Measurements from ENCODE around the gene TPSB2. TPM values are rescaled to one million over a fixed set of nuclear protein-coding genes. Genes with fewer than 3 reads are reported as not detected.

Gene TPSB2
- total and polyA plus RNA-seq, 4 donors: 0.46 to 154 (median 52.2) TPM

DNA sequence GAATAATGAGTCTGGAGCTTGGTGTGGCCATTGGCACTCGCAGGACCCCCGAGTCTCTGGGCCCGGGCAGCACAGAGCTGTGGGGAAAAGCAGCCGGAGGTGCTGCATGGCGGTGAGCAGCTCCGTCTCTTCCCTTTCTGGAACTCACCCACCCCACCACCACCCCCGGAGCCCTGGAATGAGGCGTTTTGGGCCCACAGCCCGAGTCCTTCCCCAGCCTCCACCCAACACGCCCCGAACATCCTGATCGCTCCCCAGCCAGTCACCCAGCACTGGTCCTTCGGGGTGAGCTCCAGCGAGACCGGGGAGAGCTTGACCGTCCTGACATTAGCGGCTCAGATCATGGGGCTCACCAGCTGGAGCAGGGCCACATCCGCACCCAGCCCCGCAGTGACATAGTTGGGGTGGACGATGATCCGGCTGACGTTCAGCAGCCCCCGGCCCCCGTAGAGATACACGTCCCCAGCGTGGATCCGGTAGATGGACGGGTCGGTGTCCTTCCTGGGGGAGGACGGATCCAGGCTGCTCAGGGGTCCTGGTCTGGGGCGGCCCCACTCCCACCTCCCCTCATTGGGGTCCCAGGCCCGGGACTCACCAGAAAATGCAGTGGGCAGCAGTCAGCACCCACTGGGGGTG, 32.3 kb upstream of the TPSB2 start:
- Histone ChIP-seq H3K4me1 (ENCODE audit: control insufficient read depth in 5 of 5, insufficient read depth in 5 of 5, low read length in 5 of 5) (peaks cover 0 to 7% (median 0%) of the 10 kb centered on the region in 5 donors), H3K36me3 (ENCODE audit: control insufficient read depth in 4 of 4, insufficient read depth in 4 of 4, low read length in 4 of 4) (no peaks in the 10 kb centered on the region), H3K9ac (ENCODE audit: insufficient read depth in 1 of 2, low read length in 2 of 2) (no peak overlapping the region), H3K9me3 (ENCODE audit: control insufficient read depth in 4 of 4, insufficient read depth in 3 of 4, low read length in 3 of 4) (peaks cover 0 to 15% (median 0%) of the 10 kb centered on the region in 4 donors), H3K27me3 (ENCODE audit: control insufficient read depth in 3 of 3, insufficient read depth in 3 of 3, low read length in 2 of 3) (peaks cover 6 to 40% (median 17%) of the 10 kb centered on the region in 3 donors), H3K4me3 (no peak overlapping the region), H3K27ac (ENCODE audit: low read depth in 1 of 2, low read length in 1 of 2) (no peak overlapping the region)
- no peak for DNase-seq
- 85 to 87% methylated on average over 32 of the region's 32 CpGs for WGBS, 2 donors
- ATAC-seq (ENCODE audit: insufficient read depth, low FRiP score): no peak
- TF ChIP-seq, protein P1, sequence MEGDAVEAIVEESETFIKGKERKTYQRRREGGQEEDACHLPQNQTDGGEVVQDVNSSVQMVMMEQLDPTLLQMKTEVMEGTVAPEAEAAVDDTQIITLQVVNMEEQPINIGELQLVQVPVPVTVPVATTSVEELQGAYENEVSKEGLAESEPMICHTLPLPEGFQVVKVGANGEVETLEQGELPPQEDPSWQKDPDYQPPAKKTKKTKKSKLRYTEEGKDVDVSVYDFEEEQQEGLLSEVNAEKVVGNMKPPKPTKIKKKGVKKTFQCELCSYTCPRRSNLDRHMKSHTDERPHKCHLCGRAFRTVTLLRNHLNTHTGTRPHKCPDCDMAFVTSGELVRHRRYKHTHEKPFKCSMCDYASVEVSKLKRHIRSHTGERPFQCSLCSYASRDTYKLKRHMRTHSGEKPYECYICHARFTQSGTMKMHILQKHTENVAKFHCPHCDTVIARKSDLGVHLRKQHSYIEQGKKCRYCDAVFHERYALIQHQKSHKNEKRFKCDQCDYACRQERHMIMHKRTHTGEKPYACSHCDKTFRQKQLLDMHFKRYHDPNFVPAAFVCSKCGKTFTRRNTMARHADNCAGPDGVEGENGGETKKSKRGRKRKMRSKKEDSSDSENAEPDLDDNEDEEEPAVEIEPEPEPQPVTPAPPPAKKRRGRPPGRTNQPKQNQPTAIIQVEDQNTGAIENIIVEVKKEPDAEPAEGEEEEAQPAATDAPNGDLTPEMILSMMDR (IDR thresholded peaks at IDR 0.05; ENCODE audit: control extremely low read depth, extremely low read depth): no peak

DNA sequence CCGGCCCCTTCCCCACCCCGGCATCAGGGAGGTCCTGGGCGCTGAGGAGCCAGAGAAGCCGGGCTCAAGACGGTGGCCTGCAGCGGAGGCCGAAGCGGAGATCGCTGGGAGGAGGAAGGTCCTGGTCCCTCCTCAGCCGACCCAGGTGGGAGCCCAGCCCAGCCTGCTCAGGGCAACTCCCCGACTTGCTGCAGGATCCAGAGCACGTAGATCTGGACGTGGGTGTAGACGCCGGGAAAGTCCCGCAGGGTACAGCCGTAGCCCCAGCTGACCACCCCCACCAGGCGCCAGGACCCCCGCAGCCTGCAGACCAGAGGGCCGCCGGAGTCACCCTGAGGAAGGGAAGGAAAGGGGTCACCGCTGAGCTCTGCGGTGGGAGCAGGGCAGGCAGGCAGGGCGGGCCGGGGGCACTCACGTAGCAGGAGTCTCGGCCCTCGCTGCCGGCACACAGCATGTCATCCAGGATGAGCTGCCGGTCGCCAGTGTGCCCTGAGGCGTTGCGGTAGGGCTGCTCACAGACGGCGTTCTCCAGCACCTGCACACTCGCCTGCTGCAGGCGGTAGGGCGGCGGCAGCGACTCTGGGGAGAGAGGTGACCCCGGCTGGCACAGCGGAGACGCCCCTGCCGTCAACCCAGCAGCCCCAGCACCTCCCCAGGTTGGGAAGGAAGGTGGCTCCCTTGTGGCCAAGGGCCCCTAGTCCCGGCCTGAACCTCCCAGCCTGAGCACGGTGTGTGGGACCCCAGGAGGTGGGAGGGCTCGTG, 31.3 kb upstream of the TPSB2 start:
- ATAC-seq (ENCODE audit: insufficient read depth, low FRiP score) (no peak), DNase-seq (no peak)
- peaks cover 0 to 7% (median 0%) of the 10 kb centered on the region in 5 donors for H3K4me1 ChIP-seq (ENCODE audit: control insufficient read depth in 5 of 5, insufficient read depth in 5 of 5, low read length in 5 of 5)
- H3K4me3 ChIP-seq: no peak overlapping the region
- WGBS, 2 donors: 11 to 16% methylated on average over 44 to 47 of the region's 47 CpGs
- no peak overlapping the region for H3K9ac ChIP-seq (ENCODE audit: insufficient read depth in 1 of 2, low read length in 2 of 2)
- peaks cover 0 to 11% (median 0%) of the 10 kb centered on the region in 4 donors for H3K9me3 ChIP-seq (ENCODE audit: control insufficient read depth in 4 of 4, insufficient read depth in 3 of 4, low read length in 3 of 4)
- H3K27me3 ChIP-seq (ENCODE audit: control insufficient read depth in 3 of 3, insufficient read depth in 3 of 3, low read length in 2 of 3): peaks cover 6 to 40% (median 17%) of the 10 kb centered on the region in 3 donors
- no peaks in the 10 kb centered on the region for H3K36me3 ChIP-seq (ENCODE audit: control insufficient read depth in 4 of 4, insufficient read depth in 4 of 4, low read length in 4 of 4)
- no peak overlapping the region for H3K27ac ChIP-seq (ENCODE audit: low read depth in 1 of 2, low read length in 1 of 2)
- TF ChIP-seq, protein P1 (IDR thresholded peaks at IDR 0.05; ENCODE audit: control extremely low read depth, extremely low read depth): no peak

DNA sequence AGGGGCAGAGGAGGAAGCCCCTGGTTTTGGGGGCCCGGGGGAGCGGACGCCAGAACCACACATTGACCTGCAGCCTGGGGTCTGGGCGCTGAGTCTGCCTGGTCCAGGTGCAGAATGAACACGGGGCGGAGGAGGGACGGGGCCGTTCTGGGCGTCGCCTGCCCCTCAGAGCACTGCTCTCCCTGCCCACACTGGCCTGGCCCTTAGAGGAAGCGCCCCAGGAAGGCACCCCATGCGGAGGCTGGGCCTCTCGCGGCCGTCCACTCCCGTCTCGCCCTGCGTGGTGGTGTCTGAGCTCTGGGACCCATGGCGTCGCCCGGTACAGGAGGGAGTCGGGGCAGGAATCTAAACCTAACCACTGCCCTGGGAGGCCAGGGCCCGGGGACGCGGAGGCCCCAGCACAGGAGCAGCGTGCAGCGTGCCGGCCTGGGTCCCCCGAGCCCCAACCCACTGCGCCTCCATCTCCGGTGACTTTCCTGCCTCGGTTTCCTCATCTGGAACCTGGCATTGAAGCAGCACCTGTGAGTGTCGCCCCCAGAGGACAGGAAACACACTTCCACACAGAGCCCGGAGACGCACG, 30.2 kb upstream of the TPSB2 start:
- no peaks in the 10 kb centered on the region for H3K36me3 ChIP-seq (ENCODE audit: control insufficient read depth in 4 of 4, insufficient read depth in 4 of 4, low read length in 4 of 4)
- no peak for ATAC-seq (ENCODE audit: insufficient read depth, low FRiP score)

More for the DNA sequence above, 30.2 kb upstream of the TPSB2 start:
- no peak for DNase-seq
- TF ChIP-seq, protein P1 (IDR thresholded peaks at IDR 0.05; ENCODE audit: control extremely low read depth, extremely low read depth): no peak
- Histone ChIP-seq H3K27me3 (ENCODE audit: control insufficient read depth in 3 of 3, insufficient read depth in 3 of 3, low read length in 2 of 3) (peaks cover 6 to 40% (median 17%) of the 10 kb centered on the region in 3 donors), H3K27ac (ENCODE audit: low read depth in 1 of 2, low read length in 1 of 2) (no peak overlapping the region), H3K9ac (ENCODE audit: insufficient read depth in 1 of 2, low read length in 2 of 2) (no peak overlapping the region), H3K4me1 (ENCODE audit: control insufficient read depth in 5 of 5, insufficient read depth in 5 of 5, low read length in 5 of 5) (peaks cover 0 to 7% (median 0%) of the 10 kb centered on the region in 5 donors), H3K4me3 (no peak overlapping the region), H3K9me3 (ENCODE audit: control insufficient read depth in 4 of 4, insufficient read depth in 3 of 4, low read length in 3 of 4) (peaks cover 0 to 11% (median 0%) of the 10 kb centered on the region in 4 donors)
- WGBS, 2 donors: 65 to 73% methylated on average over 36 of the region's 36 CpGs

Measured in lung (tissue), 12 donors.